CD4-positive, alpha-beta T cell treated with Interleukin-6 at 100 ng/mL for 8 hours (primary cell): ENCODE data around the gene NOXA1.
"Not testable (repeated sequence)": the region's sequence is repeated elsewhere in the genome, so short reads cannot be mapped to it uniquely, and the experiment has no call there.

Experiments used
- DNase-seq: peaks from one replicate; pipeline ENCODE4 v3.0.0-alpha.2; 2020; ENCODE audit warnings: mixed read lengths, low spot score

The NOXA1 gene

DNA sequence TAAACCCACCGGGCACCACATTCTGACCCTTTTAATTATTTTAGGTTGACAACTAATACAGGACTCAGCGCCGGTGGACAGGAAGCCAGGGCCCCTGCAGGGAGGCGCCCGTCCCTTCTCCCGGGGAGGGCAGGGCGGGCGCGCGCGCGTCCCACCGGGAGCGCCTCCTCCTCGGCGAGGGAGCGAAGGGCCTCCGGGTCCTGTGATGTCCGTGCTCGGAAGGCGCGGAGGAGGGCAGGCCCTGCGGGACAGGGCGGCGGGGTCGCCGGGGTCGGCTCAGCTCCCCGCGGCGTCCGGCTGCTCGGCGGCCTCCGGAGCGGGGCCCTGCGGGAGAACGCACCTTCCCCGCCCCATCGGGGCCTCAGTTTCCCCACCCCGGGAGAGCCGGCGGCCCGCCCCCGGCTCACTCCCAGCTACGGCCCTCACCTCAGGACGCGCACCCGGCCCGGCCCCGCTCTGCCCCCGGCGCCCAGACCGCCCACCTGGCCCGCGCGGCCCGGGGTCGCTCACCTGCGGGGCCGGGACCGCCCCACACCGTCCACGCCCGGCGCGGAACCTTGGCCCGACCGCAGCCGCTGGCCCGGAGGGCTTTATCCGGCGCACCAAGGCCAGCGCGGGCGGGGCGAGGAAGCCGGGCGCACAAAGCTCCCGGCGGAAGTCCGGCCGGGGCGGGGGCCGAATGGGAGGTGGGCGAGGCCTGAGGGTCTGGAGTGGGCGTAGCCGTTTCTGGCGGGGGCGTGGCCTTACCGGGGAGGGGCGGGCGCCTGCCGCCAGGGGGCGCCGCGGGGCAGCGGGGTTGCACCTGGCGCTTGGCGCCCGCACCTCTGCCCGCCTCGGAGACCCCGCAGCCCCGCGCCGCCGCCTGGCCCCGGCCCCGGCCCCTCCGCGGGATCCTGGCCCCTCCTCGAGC lies at the start of gene NOXA1, which contains the start of gene EXD3:
Gene NOXA1, plus strand, starts transcription at position 790 of the 910 bp plus-strand sequence. CDS start 137 bp downstream, outside the sequence.
Gene EXD3, minus strand, starts transcription at position 559 of the 910 bp plus-strand sequence. CDS start 27,805 bp downstream, outside the sequence.
- peak; percentile 91 for DNase-seq

DNA sequence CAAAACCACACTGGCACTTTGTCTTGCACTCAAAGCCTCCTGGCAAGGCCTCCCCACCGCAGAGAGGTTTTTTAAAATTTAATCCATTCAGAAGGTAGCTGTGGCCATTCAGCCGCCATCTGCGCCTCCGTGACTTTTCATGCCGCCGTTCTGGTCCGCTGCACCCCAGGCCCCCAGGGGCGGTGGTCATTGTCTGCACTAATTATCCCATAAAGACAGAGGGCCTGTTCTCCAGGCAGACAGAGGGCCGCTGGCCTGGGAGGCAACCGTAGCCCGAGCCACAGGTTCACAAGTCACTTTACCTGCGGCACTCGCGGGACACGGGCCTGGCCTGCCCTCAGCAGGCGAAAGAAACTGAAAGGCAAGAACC lies 49.6 kb upstream of the NOXA1 start:
- DNase-seq: no peak

GRCh38 chr9:137374131-137374845 lies 48.9 kb upstream of the NOXA1 start:
- DNase-seq: no peak

DNA sequence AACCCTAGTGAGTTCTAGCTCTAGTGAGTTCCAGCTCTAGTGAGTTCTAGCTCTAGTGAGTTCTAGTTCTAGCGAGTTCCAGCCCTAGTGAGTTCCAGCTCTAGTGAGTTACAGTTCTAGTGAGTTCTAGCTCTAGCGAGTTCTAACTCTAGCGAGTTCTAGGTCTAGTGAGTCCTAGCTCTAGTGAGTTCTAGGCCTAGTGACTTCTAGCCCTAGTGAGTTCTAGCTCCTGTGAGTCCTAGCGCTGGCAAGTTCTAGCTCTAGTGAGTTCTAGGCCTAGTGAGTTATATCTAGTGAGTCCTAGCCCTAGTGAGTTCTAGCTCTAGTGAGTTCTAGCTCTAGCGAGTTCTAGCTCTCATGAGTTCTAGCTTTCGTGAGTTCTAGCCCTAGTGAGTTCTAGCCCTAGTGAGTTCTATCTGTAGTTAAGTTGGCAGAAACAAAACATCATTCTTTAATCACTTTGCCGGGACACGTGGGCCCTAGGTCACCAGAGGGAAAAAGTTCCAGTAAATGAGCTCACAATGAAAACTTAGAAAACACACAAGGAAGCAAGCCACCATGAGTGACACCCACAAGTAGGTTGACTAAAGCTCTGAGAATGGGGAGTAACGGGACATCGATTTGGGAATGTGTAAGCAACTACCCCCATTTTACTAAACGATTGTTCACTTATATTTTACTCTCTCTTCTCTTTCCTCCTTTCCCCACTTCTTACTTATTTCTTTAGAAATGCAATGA lies 47.7 kb upstream of the NOXA1 start:
- no peak for DNase-seq

- no peak for DNase-seq
These were observed 46.8 kb upstream of the NOXA1 start for GRCh38 chr9:137376386-137376785.

DNA sequence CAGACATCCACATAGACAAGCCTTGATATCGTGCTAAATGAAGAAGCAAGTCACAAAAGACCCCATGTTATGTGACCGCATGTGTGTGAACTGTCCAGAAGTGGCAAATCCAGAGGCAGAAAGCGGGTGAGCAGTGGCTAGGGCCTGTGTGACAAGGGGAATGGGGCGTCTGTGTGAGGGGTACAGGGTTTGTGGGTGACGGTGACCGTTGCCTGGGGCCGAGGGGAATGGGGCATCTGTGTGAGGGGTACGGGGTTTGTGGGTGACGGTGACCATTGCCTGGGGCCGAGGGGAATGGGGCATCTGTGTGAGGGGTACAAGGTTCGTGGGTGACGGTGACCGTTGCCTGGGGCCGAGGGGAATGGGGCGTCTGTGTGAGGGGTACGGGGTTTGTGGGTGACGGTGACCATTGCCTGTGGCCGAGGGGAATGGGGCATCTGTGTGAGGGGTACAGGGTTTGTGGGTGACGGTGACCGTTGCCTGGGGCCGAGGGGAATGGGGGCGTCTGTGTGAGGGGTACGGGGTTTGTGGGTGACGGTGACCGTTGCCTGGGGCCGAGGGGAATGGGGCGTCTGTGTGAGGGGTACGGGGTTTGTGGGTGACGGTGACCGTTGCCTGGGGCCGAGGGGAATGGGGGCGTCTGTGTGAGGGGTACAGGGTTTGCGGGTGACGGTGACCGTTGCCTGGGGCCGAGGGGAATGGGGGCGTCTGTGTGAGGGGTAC lies 44.3 kb upstream of the NOXA1 start:
- DNase-seq: not testable (repeated sequence)

- DNase-seq: no peak
These were observed 43.4 kb upstream of the NOXA1 start for GRCh38 chr9:137379761-137380161.

GRCh38 chr9:137380171-137380570 lies 43.0 kb upstream of the NOXA1 start:
- DNase-seq: no peak

GRCh38 chr9:137380606-137381005 lies 42.6 kb upstream of the NOXA1 start:
- no peak for DNase-seq

- DNase-seq: no peak
These were observed 41.4 kb upstream of the NOXA1 start for GRCh38 chr9:137381501-137382443.

DNA sequence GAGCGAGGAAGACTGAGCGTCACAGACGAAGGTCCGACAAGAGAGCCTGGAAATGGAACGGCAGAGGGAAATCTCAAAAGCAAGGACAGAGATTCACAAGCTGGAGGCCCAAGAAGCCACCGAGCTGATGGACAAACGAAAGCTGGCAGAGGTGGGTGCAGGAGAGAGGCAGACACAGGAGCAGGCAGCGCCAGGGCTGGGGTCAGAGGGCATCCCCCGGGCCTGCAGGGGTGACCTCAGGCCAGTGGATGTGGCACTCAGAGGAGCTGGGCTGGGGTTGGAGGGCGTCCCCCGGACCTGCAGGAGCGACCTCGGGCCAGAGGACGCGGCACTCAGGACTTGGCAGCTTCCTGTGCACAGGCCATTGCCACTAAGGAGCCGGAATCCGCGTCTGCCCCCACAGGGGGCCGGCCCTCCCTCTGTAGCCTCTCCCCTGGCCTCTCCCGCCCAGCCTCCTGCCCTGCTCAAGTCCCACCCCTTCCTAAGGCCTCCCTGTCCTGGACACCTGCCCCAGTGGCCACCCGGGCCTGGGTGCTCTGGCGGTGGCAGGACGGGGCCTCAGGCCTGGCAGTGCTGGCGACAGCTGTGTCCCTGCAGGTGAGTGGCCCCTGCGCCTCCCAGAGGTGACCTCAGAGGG lies 40.6 kb upstream of the NOXA1 start:
- no peak for DNase-seq

- DNase-seq: no peak
These were observed 40.0 kb upstream of the NOXA1 start for GRCh38 chr9:137383081-137383783.

- no peak for DNase-seq
These were observed 39.1 kb upstream of the NOXA1 start for GRCh38 chr9:137383784-137384756.

- DNase-seq: no peak
These were observed 38.0 kb upstream of the NOXA1 start for GRCh38 chr9:137385061-137385655.

DNA sequence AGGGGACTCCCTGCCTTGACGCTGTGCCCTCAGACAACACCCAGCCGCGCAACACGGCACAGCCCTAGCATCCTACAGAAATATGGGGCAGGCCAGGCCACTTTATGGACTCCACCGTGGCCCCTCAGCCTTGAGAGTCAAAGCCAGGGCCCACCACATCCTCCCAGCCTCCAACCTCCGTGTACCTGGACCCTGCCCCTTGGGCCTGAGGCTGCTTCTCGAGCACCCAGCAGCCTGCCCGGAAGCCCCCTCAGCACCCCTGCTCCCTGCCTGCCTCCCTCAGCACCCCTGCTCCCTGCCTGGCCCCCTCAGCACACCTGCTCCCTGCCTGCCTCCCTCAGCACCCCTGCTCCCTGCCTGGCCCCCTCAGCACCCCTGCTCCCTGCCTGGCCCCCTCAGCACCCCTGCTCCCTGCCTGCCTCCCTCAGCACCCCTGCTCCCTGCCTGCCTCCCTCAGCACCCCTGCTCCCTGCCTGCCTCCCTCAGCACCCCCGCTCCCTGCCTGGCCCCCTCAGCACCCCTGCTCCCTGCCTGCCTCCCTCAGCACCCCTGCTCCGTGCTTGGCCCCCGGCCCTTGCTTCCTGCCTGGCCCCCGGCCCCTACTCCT lies 36.6 kb upstream of the NOXA1 start:
- DNase-seq: not testable (repeated sequence)

GRCh38 chr9:137387114-137387890 lies 35.9 kb upstream of the NOXA1 start:
- DNase-seq: peak; percentile 61
